Activated CD8-positive, alpha-beta T cell treated with anti-CD3 and anti-CD28 coated beads for 36 hours (primary cell): ENCODE data around the gene MRTFB. TPM values are rescaled to one million over a fixed set of nuclear protein-coding genes. Genes with fewer than 3 reads are reported as not detected.
"Not testable (repeated sequence)": the region's sequence is repeated elsewhere in the genome, so short reads cannot be mapped to it uniquely, and the experiment has no call there.

ENCODE experiments used
- ATAC-seq: fragments of 200-7000 bp; cut with Tn5 transposase; one replicate; pipeline ENCODE4 v1.10.0; 2021; ENCODE audit warnings: mild to moderate bottlenecking, moderate library complexity
- CTCF ChIA-PET: fragments of 350-600 bp; sonication (Branson Sonifier 250); formaldehyde crosslinking; loops from one replicate; lab custom pipeline; 2021; ENCODE audit warnings: antibody characterized with exemption; lab: Charles Lee
- POLR2A ChIA-PET: fragments of 350-600 bp; sonication (Branson Sonifier 250); formaldehyde crosslinking; loops from one replicate; lab custom pipeline; 2021; ENCODE audit warnings: antibody characterized with exemption; lab: Charles Lee
- DNase-seq: peaks from one replicate; pipeline ENCODE4 v3.0.0-alpha.2; 2020
- H3K27ac Mint-ChIP-seq: one replicate; pipeline ENCODE4 v1.8.0; 2021; ENCODE audit warnings: mild to moderate bottlenecking, mixed read lengths
- H3K27me3 Mint-ChIP-seq: one replicate; pipeline ENCODE4 v1.8.0; 2021; ENCODE audit warnings: mixed read lengths
- H3K36me3 Mint-ChIP-seq: one replicate; pipeline ENCODE4 v1.8.0; 2021; ENCODE audit warnings: low read depth, mixed read lengths
- H3K4me1 Mint-ChIP-seq: one replicate; pipeline ENCODE4 v1.8.0; 2021; ENCODE audit warnings: low read depth, mixed read lengths
- H3K4me3 Mint-ChIP-seq: one replicate; pipeline ENCODE4 v1.8.0; 2021; ENCODE audit warnings: mild to moderate bottlenecking, moderate library complexity, mixed read lengths
- H3K9me3 Mint-ChIP-seq: one replicate; pipeline ENCODE4 v1.8.0; 2021; ENCODE audit warnings: mixed read lengths
- CTCF ChIP-seq: fragments of 200-600 bp; IDR thresholded peaks from one replicate; pipeline ENCODE4 v1.8.0; 2022; ENCODE audit warnings: antibody characterized with exemption, mild to moderate bottlenecking
- intact Hi-C: fragments of 100-400 bp; cut with micrococcal nuclease; formaldehyde crosslinking; loops from one replicate; pipeline ENCODE4 v1.10.0; 2022
- total RNA-seq, 2 experiments: library from RNA; stranded (reverse); gene quantifications; one replicate each; pipeline ENCODE4 v1.2.3, GENCODE V29; 2021

The MRTFB gene
- total RNA-seq, 2 experiments from 2014 or later: 10.3 to 12.0 TPM

- ChIA-PET POLR2A (no interaction called here), CTCF (no interaction called here)
- Mint-ChIP-seq H3K27ac (no peak overlapping the region), H3K4me3 (no peak overlapping the region), H3K9me3 (no peaks in the 10 kb centered on the region), H3K27me3 (no peaks in the 10 kb centered on the region), H3K4me1 (peaks cover 13% of the 10 kb centered on the region), H3K36me3 (peaks cover 6% of the 10 kb centered on the region)
- intact Hi-C loops: no loop called here
- ATAC-seq: no peak
- no peak for DNase-seq
- no peak for TF ChIP-seq CTCF
Measured at GRCh38 chr16:14121142-14121541, 50.0 kb downstream of the MRTFB start.

- TF ChIP-seq CTCF: no peak
- Mint-ChIP-seq H3K4me1 (peaks cover 13% of the 10 kb centered on the region), H3K36me3 (peaks cover 6% of the 10 kb centered on the region), H3K9me3 (no peaks in the 10 kb centered on the region), H3K27me3 (no peaks in the 10 kb centered on the region), H3K27ac (no peak overlapping the region), H3K4me3 (no peak overlapping the region)
- ATAC-seq (no peak), DNase-seq (no peak)
- POLR2A ChIA-PET: no interaction called here
- CTCF ChIA-PET: no interaction called here
- intact Hi-C loops: no loop called here
Measured at GRCh38 chr16:14121872-14122271, 50.8 kb downstream of the MRTFB start.

- ATAC-seq, H3K9me3 Mint-ChIP-seq, H3K4me3 Mint-ChIP-seq, CTCF ChIA-PET, H3K27me3 Mint-ChIP-seq, POLR2A ChIA-PET, intact Hi-C loops, H3K36me3 Mint-ChIP-seq, H3K27ac Mint-ChIP-seq, DNase-seq: not testable (repeated sequence)
- peaks cover 13% of the 10 kb centered on the region for H3K4me1 Mint-ChIP-seq
Measured at GRCh38 chr16:14122430-14122829, 51.3 kb downstream of the MRTFB start.

GRCh38 chr16:14125000-14125681 lies 54.0 kb downstream of the MRTFB start:
- TF ChIP-seq CTCF: no peak
- DNase-seq (no peak), ATAC-seq (no peak)
- Mint-ChIP-seq H3K27me3 (no peaks in the 10 kb centered on the region), H3K27ac (no peak overlapping the region), H3K36me3 (peaks cover 5% of the 10 kb centered on the region), H3K4me3 (no peak overlapping the region), H3K9me3 (no peaks in the 10 kb centered on the region), H3K4me1 (peaks cover 12% of the 10 kb centered on the region)
- CTCF ChIA-PET: no interaction called here
- intact Hi-C loops: no loop called here
- POLR2A ChIA-PET: no interaction called here

GRCh38 chr16:14125708-14126107 lies 54.6 kb downstream of the MRTFB start:
- ChIA-PET POLR2A (no interaction called here), CTCF (interaction anchor here (0.9 kb wide), 1 partner anchor 13 kb away, joined by 4 read pairs; no protein-coding TSS in a partner anchor)
- Mint-ChIP-seq H3K27ac (no peak overlapping the region), H3K4me3 (no peak overlapping the region), H3K27me3 (no peaks in the 10 kb centered on the region), H3K9me3 (no peaks in the 10 kb centered on the region), H3K4me1 (peaks cover 7% of the 10 kb centered on the region), H3K36me3 (peaks cover 5% of the 10 kb centered on the region)
- DNase-seq (no peak), ATAC-seq (no peak)
- intact Hi-C loops: no loop called here
- no peak for TF ChIP-seq CTCF
